AG08395 (cell line): ENCODE results near the gene SOX5.

ENCODE experiments used
- DNase-seq: peaks from one replicate; pipeline ENCODE4 v3.0.0; 2012; ENCODE audit warnings: mixed read lengths, low spot score

SOX5 gene

DNA sequence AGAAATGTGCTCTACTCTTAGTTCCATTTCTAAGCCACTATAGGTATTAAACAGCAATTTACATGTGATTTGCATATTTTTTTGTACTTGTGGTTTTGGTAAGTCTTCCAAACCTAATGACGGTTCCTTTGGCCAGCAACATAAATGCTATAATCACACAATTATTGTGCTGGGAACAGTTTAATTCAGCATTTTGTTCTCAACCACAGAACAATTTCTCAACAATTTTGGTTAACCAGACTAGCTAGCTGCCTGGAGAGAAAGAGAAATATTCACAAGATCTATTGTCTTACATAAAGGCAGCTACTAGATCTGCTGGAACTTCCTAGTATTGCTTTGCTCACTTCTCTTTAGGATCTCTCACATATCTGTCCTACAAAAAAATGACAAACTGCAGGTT is 265.3 kb downstream of the SOX5 start:
- no peak for DNase-seq

DNA sequence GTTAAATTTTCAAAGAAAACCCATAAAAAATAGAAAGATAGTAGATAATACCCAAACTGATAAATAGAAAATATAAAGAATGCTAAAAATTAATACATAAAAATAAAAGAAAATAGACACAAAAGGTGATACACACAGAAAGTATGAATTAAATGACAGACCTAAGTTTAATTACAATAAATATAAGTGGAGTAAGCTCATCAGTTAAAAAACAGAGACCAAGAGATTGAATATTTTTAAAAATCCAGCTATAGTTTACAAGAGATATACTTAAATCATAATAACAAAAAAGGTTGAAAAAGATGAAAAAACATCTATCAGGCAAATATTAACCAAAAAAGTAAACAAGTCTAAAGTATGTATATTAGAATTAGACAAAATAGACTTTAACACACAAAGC is 268.2 kb downstream of the SOX5 start:
- no peak for DNase-seq

DNA sequence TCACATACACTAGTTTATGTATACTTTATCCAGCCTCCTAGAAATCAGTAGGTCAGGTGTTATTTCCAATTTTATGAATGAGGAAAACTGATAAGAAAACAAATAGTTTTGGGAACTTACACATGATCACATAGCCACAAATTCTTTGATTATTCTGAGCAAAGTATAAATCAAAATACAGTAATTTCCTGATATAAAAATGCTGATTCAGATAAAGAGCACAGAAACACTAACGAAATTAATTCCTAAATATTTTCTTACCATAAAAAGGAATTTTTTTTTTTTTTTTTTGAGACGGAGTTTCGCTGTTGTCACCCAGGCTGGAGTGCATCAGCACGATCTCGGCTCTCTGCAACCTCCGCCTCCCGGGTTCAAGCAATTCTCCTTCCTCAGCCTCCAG is 275.4 kb downstream of the SOX5 start:
- DNase-seq, result no peak

DNA sequence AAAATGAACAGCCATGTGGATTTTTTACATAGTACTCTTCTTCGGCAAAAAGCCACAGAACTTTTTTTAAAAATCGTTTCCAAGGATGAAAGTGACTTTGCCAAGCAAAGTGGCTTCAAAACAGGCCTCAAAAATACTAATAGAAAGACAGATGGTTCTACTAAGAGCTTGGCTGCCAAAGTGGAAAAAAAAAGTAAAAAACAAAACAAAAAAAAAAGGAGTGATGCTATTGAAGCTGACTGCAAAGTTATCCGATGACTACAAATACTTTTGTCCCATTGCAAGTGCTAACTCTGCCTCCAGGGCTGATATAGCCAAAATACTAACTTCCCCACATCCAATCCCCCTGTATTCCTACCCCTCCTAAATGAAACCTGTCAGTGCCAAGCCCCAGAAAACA is 277.6 kb downstream of the SOX5 start:
- DNase-seq, result no peak

DNA sequence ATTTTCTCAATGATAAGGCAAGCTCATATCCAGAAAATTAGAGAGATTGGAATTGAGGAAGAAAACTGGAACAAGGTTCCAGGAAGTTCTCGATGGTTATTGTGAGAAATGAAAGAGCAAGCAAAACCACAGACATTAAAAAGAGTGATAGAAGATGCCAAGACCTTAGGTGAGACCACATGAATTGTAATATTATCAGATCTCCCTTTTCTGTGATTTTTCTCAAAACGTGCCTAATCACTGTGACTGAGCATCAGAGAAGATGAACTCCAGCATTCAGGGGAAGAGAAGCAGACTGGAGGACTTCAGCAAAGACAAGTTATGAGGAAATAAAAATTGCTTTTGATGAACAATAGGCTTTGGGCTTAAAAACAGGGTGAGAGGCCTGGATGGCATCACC is 278.8 kb downstream of the SOX5 start:
- DNase-seq, result no peak

DNA sequence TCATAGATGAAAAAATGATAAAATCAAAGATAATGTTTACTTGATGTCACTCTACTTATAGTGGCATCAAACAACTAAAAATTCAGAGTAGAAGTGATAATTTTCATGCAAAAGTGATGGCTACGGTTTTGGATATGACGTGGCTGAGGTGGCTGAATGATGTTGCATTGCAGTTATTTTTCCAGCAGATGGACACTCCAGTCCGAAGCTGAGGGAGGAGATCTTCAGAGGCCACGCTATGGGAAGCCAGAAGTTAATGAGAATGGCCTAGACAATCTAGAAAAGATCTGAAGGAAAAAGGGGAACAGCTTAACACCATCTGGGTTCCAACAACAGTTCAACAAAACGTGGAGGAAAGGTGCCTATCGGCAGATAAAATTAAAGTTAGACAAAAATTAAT is 279.8 kb downstream of the SOX5 start:
- no peak for DNase-seq

DNA sequence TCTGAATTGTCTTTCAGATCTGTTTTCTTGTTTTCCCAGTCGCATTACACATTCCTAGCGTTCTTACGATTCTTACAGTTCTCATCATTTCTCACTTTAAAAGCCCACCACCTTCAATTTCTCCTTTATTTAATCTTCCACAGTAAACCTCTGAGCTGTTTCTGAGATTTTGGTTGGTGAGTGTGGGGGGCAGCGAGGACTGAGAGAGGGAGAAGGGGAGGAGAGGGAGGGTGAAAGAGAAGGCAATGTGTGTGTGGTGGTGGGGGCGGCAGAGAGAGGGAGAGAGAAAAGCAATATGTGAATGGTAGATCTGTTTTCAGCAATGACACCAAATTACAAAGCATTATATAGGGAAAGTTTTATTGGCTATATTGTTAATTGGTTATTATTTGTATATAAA is 282.6 kb downstream of the SOX5 start:
- DNase-seq, result no peak

DNA sequence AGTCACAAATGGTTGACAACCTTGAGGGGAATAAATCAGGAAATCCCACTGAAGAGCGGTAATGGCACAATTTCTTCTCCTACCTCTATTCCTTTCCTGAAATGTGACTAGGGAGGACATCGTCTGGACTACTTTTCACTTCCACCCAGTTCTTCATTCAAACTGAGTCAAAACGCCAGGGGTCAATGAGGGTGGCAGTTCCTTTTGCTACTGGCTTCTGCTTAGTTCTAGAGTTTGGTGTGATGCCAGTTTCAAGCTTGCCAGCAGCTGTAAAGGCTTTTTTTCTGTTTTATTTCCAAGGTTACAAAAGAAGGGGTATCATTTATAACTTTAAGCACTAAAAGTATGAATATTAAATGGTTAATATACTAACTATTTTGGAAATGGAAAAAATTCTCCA is 286.5 kb downstream of the SOX5 start:
- DNase-seq, result no peak

DNA sequence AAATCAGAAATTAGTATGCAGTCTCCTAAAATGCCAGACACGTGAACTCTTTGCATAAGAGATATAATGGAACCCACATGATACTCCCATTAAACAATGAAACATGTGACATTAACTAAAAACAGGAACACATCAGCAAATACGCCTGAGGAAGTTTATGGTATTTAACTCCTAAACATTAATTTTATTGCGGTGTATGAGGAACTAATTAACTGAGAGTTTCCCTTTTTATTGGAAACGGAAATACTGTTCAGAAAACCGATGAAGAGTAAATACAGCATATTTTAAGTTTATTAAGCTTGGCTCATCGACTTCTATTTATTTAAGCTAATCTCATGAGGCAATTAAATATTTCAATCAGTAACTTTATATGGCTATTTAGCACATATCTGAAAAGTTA is 290.3 kb downstream of the SOX5 start:
- DNase-seq, result no peak

DNA sequence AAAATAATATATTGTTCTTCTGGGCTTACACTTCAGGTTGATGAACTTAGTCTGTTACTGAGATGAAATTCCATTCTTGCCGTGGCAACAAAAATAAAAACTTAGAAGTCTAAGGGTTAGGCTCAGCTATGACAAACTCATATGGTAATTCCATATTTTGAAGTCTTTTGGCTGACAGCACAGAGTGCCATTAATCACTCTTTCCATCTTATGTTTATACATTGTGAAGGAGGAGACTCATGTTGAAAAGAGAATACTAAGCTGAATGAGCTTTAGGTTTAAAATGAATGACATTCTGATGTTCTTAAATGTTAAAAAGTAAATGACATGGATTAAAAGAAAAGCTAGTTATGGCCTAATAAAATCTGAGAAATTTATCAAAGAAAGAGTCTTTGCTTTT is 291.9 kb downstream of the SOX5 start:
- no peak for DNase-seq

DNA sequence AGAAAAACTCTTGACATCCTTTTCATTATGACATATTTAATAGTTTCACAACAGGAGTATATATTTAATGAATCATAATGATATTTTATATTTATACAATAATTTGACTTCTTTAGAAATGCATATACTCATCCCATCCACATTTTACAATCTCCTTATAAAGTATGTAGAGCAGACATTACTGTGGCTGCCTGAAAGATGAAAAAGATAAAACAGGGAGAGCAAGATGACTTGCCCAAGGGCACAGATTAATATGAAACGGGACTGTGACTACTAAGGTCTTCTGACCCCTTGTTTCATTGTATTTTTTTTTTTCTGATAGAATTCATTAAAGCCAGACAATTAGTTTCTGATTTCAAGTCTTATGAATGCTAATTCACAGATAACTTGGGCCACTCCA is 293.6 kb downstream of the SOX5 start:
- no peak for DNase-seq

DNA sequence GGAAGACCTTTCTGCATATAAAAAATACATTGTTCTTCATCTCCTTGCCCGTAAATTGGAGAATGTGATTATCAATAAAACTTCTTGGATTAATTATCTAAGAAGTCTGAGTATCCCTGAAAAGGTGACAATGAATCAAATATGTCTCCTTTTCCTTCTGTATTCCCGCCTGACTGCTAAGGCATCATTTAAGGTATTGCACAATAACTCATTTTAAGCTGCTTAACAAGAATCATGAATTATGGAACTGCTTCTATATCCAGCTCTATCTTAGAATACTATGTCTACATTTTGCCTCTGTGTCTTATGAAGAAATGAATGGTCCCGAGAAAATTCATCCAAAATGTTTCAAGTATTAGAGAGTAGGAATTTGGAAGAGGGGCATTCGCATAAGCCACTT is 294.4 kb downstream of the SOX5 start:
- DNase-seq, result no peak

DNA sequence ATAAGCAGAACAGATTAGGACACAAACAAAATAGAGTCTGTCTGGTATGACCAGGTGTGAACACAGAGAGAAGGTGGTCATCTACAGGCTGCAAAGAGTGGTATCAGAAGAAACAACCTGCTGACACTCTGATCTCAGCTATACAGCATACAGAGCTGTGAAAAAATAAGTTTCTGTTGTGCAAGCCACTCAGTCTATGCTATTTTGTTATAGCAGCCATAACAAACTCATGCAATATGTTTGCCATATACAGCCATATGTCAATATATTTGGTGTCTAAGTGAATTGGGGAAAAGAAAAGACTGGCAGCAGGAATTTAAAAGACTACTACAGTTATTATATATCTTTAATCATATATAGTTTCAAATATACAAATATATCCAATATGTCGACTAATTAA is 300.9 kb downstream of the SOX5 start:
- DNase-seq, result no peak

DNA sequence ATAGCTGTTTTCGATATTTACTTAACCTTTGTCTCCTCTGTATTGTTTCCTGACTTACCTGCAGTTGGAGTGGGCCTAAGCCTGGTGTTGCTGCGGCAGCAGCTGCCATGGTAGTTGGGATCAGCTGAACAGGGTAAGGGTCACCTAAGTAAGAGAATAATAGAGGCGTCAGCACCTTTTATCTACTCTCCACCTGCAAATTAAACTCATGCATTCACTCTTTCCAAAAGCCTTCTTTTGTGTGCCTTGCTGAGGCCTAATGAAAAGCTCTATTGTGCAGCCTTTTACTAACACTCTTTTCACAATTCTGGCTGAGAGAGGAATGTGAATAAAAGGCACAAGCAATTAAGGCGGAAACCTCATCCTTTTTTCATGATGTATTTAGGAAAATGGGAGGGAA is 308.7 kb downstream of the SOX5 start:
- DNase-seq, result no peak

DNA sequence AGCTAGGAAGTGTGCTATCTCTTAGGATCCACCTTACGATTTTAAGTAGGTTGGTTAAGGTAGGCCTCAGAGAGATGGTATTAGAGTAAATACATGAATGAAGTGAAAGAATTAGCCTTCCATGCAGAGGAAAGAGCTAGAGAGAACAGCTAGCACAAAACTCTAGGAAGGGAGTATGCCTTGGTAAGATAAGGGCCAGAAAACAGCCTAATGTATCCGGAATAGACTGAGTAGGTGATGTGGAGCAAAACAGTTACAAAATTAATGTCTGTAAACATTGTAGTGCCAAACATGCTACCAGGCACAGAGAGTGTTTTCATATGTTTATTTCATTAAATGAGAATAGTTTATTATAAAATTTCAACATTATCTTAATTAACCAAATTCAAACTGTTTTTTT is 315.1 kb downstream of the SOX5 start:
- no peak for DNase-seq

DNA sequence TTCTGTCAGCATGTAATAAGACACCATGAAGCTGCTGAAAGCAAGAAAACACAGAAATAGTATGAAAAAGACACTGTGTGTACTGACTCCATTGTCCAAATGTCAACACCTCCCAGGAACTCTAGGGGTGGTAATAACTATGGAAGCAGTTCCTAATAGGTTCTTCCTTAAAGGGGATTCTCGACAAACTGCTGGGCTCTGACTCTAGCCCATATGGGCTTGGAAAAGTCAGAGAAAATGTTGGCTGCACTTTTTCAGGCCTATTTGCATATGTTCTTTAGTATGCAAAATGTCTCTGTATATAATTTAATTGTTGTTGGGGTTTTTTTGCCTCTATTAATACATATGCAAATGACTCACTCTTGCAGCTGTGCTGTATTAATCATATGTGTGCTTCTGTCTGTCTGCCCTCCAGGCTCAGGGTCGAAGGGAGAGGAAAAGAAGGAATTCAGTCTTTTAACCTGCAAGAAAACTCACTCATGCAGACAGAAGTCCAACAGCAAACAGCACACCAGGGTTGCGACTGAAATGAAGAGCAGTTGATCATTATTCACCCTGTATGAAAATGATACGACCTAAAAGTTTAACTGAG is 317.6 kb downstream of the SOX5 start:
- no peak for DNase-seq

DNA sequence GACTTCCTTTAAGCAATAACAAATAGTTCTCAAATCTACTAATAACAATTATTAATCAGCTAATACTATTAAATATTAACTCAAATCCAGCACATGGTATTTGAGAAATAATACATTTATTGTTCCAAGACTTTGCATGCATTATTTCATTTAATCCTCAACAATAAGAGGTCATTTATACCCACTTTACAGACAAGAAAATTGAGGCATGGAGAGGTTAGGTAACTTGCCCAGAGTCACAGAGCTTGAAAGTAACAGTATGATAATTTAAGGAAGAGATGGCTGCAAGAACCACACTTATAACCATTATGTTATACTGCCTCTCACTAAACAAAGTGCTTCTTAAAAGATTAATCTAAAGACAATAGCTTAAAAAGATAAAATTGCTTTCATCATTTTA is 318.9 kb downstream of the SOX5 start:
- DNase-seq, result no peak

DNA sequence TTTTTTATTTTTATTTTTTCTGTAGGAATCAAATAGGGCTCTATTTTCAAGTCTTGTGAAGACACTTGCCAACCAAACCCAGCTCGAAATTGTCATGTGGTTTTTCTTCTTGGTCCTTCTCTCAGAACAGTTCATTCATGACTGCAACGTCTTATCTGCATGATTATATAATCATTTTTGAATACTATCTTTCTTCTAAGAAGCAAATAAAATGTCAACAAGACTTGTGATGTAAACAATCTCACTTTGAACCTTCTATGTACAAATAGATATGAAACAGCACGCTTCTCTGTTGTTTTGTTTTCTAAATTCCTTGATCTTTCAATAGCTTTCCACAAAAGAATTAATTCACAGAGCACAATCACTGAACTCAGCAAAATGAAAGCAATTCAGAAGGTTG is 320.7 kb downstream of the SOX5 start:
- DNase-seq, result no peak

DNA sequence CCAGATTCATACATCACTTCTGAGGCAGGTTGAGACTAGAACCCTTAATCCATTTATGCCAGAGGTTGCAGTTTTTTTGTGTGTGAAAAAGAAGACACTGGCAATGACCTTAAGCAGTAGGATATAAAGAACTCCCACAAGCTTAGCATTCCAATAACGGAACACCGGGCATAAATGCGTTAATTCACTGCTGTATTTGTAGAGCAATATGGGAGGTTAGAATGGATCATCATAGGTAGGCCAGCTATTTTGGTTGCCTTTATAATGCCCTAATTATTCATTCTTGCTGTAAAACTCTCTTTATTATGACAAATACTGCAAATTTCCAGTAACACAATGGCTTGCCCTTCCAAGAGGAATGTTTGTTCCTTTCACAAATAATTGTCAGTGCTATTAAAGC is 322.7 kb downstream of the SOX5 start:
- no peak for DNase-seq

DNA sequence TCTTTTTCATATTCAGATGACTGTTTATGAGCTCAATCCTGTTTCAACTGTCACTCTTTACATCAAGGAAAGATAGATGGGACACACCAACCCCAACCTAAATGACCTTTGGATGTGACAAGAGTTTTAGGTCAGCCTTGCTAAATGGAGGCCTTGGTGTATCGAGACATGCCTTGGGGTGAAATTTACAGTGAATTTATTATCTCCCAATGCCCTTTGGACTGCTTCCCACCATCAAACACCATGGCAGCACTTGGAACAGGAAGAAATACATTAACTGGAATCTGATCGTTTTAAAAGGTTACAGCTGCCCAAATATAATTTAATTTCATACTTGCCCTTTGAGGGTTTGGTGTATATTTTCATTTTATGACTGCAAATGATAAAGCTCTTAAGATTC is 327.6 kb downstream of the SOX5 start:
- DNase-seq, result no peak

DNA sequence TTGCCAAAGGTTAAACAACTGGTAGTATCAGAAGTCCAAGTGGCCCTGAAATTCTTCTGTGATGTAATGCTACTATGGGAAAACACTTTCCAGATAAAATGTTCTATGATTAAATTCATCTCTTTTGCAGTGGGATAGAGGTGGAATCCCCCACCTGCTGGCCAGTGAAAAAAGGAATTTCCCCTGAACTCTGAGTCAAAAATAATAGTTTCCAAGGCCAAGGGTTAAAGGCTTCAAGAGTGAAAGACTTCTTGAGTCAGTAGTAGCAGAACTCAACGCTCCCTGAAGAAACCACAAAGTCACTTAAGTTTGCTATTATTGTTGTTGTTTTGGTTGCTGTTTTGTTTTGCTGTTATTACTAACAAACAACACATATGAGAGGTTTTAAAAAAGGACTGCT is 330.8 kb downstream of the SOX5 start:
- DNase-seq, result no peak

DNA sequence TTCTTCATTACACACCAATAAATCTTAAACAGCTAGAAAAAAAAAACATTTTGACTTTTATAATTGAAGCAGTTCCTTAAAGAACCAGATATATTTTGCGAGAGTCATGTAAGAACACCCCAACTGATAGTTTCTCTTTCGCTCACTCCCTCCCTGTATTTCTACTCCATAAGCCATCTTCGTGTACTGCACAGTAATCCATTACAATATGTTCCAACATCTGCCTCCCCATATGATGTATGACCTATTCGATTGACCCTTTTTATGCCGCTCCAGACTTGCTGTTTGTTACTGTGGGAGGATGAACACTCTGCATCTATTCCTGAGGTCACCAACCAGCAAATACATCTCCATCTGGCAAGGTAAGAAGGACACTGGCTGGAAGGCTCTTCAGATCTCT is 331.7 kb downstream of the SOX5 start:
- no peak for DNase-seq

DNA sequence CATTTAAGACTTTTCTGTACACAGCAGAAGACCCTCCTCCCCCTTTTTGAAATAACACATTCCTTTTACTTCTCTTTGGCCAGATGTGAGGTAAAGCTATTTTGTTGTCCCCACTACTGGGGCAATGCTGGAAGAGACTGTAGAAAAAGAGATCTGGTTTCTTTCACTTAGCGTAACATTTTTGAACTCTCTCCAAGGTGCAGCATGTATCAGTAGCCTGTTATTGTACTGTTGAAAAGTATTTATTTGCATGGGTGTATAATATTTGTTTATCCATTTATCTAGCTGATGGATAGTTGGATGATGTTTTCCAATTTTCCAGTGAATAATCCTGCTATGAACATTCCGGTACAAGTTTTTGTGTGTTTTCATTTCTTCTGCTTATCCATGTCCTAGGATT is 335.2 kb downstream of the SOX5 start:
- DNase-seq, result no peak

DNA sequence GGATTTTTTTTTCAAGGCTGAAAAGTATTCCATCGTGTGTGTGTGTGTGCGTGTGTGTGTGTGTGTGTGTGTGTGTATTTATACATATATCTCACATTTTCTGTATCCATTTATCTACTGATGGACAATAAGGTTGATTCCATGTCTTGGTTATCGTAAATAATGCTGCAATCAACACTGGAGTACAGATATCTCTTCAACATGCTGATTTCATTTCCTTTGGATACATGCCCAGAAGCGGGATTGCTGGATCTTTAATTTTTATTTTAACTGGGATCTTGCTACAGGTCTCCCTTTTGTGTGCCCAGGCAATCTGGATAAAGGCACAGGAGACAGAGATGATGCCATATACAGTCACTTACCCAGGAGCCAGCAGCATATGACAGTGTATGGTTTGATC is 338.1 kb downstream of the SOX5 start:
- DNase-seq, result no peak

DNA sequence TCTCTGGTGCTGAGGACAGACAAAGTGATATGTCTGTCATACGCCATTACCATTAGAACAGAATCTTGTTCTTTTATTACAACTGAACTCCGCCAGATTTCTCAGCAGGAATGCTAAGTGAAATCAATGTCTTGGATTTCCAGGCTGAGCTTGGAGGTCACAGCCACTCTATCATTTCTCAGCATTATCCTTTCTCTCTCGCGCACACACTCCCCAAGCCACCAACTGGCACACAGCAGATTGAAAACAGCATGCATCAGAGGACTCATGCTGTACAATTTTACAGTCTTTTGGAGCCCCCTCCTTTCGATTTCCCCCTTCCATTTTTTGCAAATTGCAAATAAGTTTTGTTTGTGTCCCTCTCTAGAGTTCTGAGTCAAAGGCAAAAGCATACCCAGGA is 348.6 kb downstream of the SOX5 start:
- DNase-seq, result no peak
